ENCODE results near the gene DDX25.

- TF ChIP-seq REST (IDR thresholded peaks at IDR 0.05; ENCODE audit: low read depth) (no peak), EGR1 (IDR thresholded peaks at IDR 0.05) (no peak), EP300 (IDR thresholded peaks at IDR 0.05; ENCODE audit: borderline replicate concordance) (no peak), MAX (IDR thresholded peaks at IDR 0.05) (no peak), NFIC (IDR thresholded peaks at IDR 0.05) (no peak), TAF1 (IDR thresholded peaks at IDR 0.05; ENCODE audit: low read depth) (no peak), TCF12 (IDR thresholded peaks at IDR 0.05; ENCODE audit: low read depth) (no peak), TEAD4 (IDR thresholded peaks at IDR 0.05) (no peak), CREB1 (IDR thresholded peaks at IDR 0.05; ENCODE audit: low read depth) (no peak), YY1 (IDR thresholded peaks at IDR 0.05; ENCODE audit: low read depth) (no peak), RAD21 (IDR thresholded peaks at IDR 0.05; ENCODE audit: low read depth) (no peak), CEBPB (IDR thresholded peaks at IDR 0.05) (no peak), USF1 (IDR thresholded peaks at IDR 0.05) (no peak)
These were observed 73.9 kb downstream of the DDX25 start for GRCh38 chr11:125978181-125978716.

Measured in Ishikawa (cell line).